Measurements from ENCODE around the gene FOXC1. TPM values are rescaled to one million over a fixed set of nuclear protein-coding genes. Genes with fewer than 3 reads are reported as not detected.

FOXC1 gene
- total and polyA plus RNA-seq, 2 of the 13 experiments (the other 11 are each of a cell fraction or from before 2014, with no cell fraction given) = 0.44 to 0.55 TPM

GRCh38 chr6:1600063-1600763, 9.5 kb upstream of the FOXC1 start:
- Histone ChIP-seq H3K27me3 (ENCODE audit: control insufficient read depth in 1 of 2, insufficient read depth in 2 of 2, low read length in 2 of 2) (peaks cover 6 to 94% of the 10 kb centered on the region in 2 experiments), H3K9ac (ENCODE audit: insufficient read depth, low read depth, low read length) (no peak overlapping the region), H3K79me2 (ENCODE audit: insufficient read depth, low read length) (no peaks in the 10 kb centered on the region), H3K4me1 (ENCODE audit: insufficient read depth, low read length) (peaks cover 44% of the 10 kb centered on the region), H3K4me2 (ENCODE audit: low read depth, low read length) (no peak overlapping the region), H3K4me3 (replicated peaks in 1 of 3; ENCODE audit: insufficient read depth in 1 of 3, low read depth in 2 of 3, low read length in 3 of 3) (no peak overlapping the region), H3K9me3 (ENCODE audit: low read length) (no peaks in the 10 kb centered on the region), H3K27ac (ENCODE audit: extremely low read length, insufficient read depth, low read length) (no peak overlapping the region), H3K36me3 (replicated peaks in 1 of 2; ENCODE audit: control insufficient read depth in 1 of 2, insufficient read depth in 2 of 2, low read length in 2 of 2) (no peaks in the 10 kb centered on the region), H2AFZ (ENCODE audit: low read length) (no peak overlapping the region), H4K20me1 (ENCODE audit: insufficient read depth, low read length) (no peaks in the 10 kb centered on the region; the same call in 1 of the 2 replicates)
- FAIRE-seq = no peak
- BruUV-seq (replicated peaks) = no TSS peak
- no peak for DNase-seq (ENCODE audit: low spot score)
- in situ Hi-C loops (cut with HindIII; ENCODE audit: extremely low pct_ligation_motif_present, low pct_unique_long_range_greater_than_20kb) = loop anchor here (5.0 kb wide), 1 partner anchor 847 kb away; no protein-coding TSS in a partner anchor
- intact Hi-C loops (cut with micrococcal nuclease; ENCODE audit: unreplicated experiment) = no loop called here
- no peak for ATAC-seq
- POLR2A ChIA-PET = no interaction called here
- WGBS (ENCODE audit: low lambda C conversion rate) = 20% methylated on average over 3 of the region's 3 CpGs
- CTCF ChIA-PET (ENCODE audit: low intra/inter-chr PET ratio, low total read pairs) = no interaction called here
- TF ChIP-seq, protein P1, sequence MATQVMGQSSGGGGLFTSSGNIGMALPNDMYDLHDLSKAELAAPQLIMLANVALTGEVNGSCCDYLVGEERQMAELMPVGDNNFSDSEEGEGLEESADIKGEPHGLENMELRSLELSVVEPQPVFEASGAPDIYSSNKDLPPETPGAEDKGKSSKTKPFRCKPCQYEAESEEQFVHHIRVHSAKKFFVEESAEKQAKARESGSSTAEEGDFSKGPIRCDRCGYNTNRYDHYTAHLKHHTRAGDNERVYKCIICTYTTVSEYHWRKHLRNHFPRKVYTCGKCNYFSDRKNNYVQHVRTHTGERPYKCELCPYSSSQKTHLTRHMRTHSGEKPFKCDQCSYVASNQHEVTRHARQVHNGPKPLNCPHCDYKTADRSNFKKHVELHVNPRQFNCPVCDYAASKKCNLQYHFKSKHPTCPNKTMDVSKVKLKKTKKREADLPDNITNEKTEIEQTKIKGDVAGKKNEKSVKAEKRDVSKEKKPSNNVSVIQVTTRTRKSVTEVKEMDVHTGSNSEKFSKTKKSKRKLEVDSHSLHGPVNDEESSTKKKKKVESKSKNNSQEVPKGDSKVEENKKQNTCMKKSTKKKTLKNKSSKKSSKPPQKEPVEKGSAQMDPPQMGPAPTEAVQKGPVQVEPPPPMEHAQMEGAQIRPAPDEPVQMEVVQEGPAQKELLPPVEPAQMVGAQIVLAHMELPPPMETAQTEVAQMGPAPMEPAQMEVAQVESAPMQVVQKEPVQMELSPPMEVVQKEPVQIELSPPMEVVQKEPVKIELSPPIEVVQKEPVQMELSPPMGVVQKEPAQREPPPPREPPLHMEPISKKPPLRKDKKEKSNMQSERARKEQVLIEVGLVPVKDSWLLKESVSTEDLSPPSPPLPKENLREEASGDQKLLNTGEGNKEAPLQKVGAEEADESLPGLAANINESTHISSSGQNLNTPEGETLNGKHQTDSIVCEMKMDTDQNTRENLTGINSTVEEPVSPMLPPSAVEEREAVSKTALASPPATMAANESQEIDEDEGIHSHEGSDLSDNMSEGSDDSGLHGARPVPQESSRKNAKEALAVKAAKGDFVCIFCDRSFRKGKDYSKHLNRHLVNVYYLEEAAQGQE (IDR thresholded peaks at IDR 0.05; ENCODE audit: borderline replicate concordance in 1 of 2, low read depth in 1 of 2, low read length in 2 of 2) = no peak
- TF ChIP-seq ZNF317 (CRISPR knock-in tag; IDR thresholded peaks at IDR 0.05) = no peak
- TF ChIP-seq, protein P2, sequence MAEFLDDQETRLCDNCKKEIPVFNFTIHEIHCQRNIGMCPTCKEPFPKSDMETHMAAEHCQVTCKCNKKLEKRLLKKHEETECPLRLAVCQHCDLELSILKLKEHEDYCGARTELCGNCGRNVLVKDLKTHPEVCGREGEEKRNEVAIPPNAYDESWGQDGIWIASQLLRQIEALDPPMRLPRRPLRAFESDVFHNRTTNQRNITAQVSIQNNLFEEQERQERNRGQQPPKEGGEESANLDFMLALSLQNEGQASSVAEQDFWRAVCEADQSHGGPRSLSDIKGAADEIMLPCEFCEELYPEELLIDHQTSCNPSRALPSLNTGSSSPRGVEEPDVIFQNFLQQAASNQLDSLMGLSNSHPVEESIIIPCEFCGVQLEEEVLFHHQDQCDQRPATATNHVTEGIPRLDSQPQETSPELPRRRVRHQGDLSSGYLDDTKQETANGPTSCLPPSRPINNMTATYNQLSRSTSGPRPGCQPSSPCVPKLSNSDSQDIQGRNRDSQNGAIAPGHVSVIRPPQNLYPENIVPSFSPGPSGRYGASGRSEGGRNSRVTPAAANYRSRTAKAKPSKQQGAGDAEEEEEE (CRISPR knock-in tag; IDR thresholded peaks at IDR 0.05; ENCODE audit: borderline replicate concordance) = no peak
- TF ChIP-seq JARID2 (CRISPR knock-in tag; IDR thresholded peaks at IDR 0.05; ENCODE audit: insufficient replicate concordance) = no peak
- TF ChIP-seq, protein P3, sequence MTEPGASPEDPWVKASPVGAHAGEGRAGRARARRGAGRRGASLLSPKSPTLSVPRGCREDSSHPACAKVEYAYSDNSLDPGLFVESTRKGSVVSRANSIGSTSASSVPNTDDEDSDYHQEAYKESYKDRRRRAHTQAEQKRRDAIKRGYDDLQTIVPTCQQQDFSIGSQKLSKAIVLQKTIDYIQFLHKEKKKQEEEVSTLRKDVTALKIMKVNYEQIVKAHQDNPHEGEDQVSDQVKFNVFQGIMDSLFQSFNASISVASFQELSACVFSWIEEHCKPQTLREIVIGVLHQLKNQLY (CRISPR knock-in tag; IDR thresholded peaks at IDR 0.05) = no peak
- TF ChIP-seq, protein P4, sequence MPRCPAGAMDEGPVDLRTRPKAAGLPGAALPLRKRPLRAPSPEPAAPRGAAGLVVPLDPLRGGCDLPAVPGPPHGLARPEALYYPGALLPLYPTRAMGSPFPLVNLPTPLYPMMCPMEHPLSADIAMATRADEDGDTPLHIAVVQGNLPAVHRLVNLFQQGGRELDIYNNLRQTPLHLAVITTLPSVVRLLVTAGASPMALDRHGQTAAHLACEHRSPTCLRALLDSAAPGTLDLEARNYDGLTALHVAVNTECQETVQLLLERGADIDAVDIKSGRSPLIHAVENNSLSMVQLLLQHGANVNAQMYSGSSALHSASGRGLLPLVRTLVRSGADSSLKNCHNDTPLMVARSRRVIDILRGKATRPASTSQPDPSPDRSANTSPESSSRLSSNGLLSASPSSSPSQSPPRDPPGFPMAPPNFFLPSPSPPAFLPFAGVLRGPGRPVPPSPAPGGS (CRISPR knock-in tag; IDR thresholded peaks at IDR 0.05) = no peak
- no peak for TF ChIP-seq DPF2 (CRISPR knock-in tag; IDR thresholded peaks at IDR 0.05; ENCODE audit: borderline replicate concordance, low read depth)
- no peak for TF ChIP-seq MLLT10 (CRISPR knock-in tag; IDR thresholded peaks at IDR 0.05)
- no peak for TF ChIP-seq NONO (IDR thresholded peaks at IDR 0.05)
- TF ChIP-seq NONO (CRISPR knock-in tag; conservative IDR thresholded peaks at IDR 0.05) = no peak
- TF ChIP-seq HDAC6 (IDR thresholded peaks at IDR 0.05; ENCODE audit: low read depth, low read length) = no peak
- TF ChIP-seq CREM (IDR thresholded peaks at IDR 0.05) = no peak
- TF ChIP-seq CREM (CRISPR knock-in tag; IDR thresholded peaks at IDR 0.05) = no peak
- TF ChIP-seq SP2 (CRISPR knock-in tag; IDR thresholded peaks at IDR 0.05) = no peak
- TF ChIP-seq ZNF180 (CRISPR knock-in tag; IDR thresholded peaks at IDR 0.05; ENCODE audit: borderline replicate concordance, low read depth) = no peak
- no peak for TF ChIP-seq SMC3 (IDR thresholded peaks at IDR 0.05; ENCODE audit: low read length)
- no peak for TF ChIP-seq ZNF558 (CRISPR knock-in tag; IDR thresholded peaks at IDR 0.05; ENCODE audit: borderline replicate concordance)
- no peak for TF ChIP-seq NFYC (CRISPR knock-in tag; IDR thresholded peaks at IDR 0.05)

All from HepG2 (cell line).